ENCODE data around the gene AP3B2.

GRCh38 chr15:82698711-82699345 lies 10.8 kb downstream of the AP3B2 start:
- no peak for TF ChIP-seq CTCF (IDR thresholded peaks at IDR 0.05; ENCODE audit: low read length)
- TF ChIP-seq EZH2phosphoT487 (IDR thresholded peaks at IDR 0.05; ENCODE audit: low read length) = no peak
- TF ChIP-seq EZH2 (optimal IDR thresholded peaks at IDR 0.05; ENCODE audit: low read depth, low read length) = no peak

Data from MM.1S (cell line).